Cardiac septum (tissue), 1 donor: Measurements from ENCODE around the gene FRYL. TPM values are rescaled to one million over a fixed set of nuclear protein-coding genes. Genes with fewer than 3 reads are reported as not detected.

Source experiments
- DNase-seq: peaks from one replicate; pipeline ENCODE4 v3.0.0-alpha.2; 2020; ENCODE audit warnings: low spot score
- intact Hi-C: fragments of 100-400 bp; cut with DNase I; formaldehyde crosslinking; loops from one replicate; pipeline ENCODE4 v1.14.0; 2022
- total RNA-seq: library from RNA; stranded (reverse); fragmentation: NEBNext Ultra II Directional; extraction: Animal tissue kit (Norgen Biotek cat#: 25700); gene quantifications from one replicate; pipeline ENCODE4 v1.2.1, GENCODE V29; 2021
- donor health status: DM: no; HTN: no; CAD: no.

The FRYL gene
- total RNA-seq, 1 donor from 2014 or later: 41.0 TPM

DNA sequence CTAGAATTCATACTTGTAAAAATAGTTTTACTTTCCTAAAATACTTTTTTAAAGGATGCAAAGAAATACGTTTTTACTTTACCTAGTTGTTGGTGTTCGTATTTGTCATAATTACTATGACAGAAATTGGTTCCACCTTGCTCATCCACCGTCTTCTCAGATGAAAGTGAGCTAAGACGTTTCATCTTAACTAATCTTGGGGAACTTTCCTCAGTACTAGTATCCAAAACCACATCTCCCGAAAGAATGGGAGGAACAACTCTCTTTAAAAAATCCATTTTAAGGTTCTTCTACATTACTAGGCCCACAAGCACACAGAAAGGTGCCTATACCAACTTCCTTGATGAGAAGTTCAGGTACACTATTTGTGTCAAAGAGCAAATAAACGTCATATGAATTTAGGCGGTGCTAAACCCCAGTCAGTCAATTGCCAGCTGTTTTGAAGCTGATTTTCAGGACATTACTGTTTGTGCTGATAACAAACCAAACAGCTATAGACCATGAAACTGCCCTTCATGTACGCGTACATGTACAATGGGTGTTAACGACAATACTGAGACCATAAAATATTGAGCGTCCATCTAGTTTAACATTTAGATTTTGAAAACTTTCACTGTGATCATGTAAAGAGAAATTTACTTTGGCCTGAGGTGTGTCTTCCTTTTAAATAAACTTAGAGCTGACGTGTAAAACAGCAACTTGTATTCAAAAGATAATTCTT lies 99.1 kb downstream of the FRYL start:
- intact Hi-C loops: loop anchor here (5.0 to 10.0 kb wide), 3 partner anchors 94 to 284 kb away; no protein-coding TSS in a partner anchor

DNA sequence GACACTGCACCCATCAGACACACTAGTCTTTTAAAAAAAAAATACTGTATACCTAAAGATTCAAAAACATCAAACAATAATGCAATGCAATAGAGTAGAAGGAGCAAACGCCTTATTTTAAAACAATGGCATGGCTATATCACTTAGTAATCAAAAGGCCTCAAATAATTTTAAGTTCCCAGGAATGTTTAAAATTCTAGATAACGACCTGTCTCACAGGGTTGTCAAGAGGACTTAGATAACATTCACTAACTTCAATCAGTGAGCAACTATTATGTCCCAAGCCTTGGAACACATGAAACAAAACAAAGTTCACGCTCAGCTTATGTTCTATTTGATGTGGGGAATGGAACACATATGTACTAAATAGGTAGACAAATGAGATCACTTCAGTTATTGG lies 106.5 kb downstream of the FRYL start:
- DNase-seq: no peak
- intact Hi-C loops: no loop called here

More for the DNA sequence above, 99.1 kb downstream of the FRYL start:
- DNase-seq: no peak

DNA sequence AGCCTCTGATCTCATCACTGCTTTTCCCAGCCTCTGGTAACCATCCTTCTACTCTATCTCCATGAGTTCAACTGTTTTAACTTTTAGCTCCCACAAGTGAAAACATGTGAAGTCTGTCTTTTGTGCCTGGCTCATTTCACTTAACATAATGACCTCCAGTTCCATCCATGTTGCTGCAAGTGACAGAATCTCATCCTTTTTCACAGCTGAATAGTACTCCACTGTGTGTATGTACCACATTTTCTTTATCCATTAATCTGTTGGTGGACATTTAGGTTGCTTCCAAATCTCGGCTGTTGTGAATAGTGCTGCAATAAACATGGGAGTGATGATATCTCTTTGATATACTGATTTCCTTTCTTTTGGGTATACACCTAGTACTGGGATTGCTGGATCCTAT lies 109.5 kb downstream of the FRYL start:
- intact Hi-C loops: no loop called here
- DNase-seq: no peak

DNA sequence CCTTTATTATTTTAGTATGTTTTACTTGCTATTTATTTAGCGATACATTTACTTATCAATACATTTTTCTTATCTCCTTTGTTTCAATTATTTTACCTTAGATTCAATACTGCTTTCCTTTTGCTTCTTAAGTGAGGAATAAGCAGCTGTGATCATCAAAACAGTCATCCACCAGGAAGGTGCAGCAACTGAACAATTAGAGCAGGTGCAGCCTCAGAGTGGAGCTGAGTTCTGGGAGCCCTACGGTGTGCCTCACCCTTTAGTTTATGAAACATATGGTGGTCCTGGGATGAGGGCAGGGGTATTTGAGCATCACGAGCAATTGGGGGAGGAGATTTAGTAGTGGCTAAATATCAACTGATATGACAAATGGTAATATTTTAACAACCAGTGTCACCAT lies 111.0 kb downstream of the FRYL start:
- intact Hi-C loops: loop anchor here (5.0 kb wide), 1 partner anchor 77 kb away; no protein-coding TSS in a partner anchor
- DNase-seq: no peak

- no peak for DNase-seq
- intact Hi-C loops: loop anchor here (5.0 kb wide), 1 partner anchor 76 kb away; no protein-coding TSS in a partner anchor
These were observed 111.6 kb downstream of the FRYL start for GRCh38 chr4:48668254-48669017.

GRCh38 chr4:48667148-48667547 lies 112.9 kb downstream of the FRYL start:
- intact Hi-C loops: loop anchor here (5.0 kb wide), 1 partner anchor 75 kb away; no protein-coding TSS in a partner anchor
- DNase-seq: no peak

- intact Hi-C loops: loop anchor here (5.0 kb wide), 1 partner anchor 73 kb away; no protein-coding TSS in a partner anchor
- no peak for DNase-seq
These were observed 114.4 kb downstream of the FRYL start for GRCh38 chr4:48665555-48666186.

DNA sequence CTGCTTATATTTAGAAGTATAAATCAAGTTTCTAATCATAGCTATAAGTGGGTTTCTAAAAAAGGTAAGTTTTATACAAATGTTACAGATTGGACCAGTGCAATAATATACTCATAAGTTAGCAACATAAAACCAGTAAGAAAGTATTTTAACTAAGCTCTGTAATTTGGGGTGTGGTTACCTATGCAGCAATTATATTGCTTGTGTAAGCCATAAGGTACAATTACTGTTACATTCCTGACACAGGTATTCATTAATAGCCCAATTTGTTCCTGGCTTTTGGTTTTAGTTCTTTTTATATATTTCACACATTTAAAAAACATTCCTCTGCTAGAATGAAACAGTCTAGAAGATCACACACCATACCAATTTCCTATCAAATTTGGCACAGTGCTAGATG lies 115.1 kb downstream of the FRYL start:
- DNase-seq: no peak
- intact Hi-C loops: loop anchor here (5.0 kb wide), 1 partner anchor 73 kb away; no protein-coding TSS in a partner anchor

DNA sequence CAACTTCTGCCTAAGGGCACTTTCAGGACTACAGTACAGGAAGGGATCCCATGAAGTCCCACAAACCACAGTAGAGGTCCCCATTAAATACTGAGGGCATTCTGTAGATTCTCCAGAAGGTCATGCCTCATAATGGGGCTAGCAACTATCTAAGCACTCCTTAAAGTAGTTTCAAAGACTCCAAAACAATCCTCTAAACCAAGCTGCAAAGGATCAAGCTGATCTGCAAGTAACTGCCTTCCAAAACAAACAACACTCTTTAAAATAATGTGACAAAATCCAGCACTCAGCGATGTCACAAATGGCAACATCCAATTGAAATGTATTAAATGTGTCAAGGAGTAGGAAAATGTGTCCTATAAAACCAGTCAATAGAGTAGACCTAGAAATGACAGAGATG lies 118.7 kb downstream of the FRYL start:
- intact Hi-C loops: no loop called here
- DNase-seq: no peak

GRCh38 chr4:48660347-48660746 lies 119.7 kb downstream of the FRYL start:
- intact Hi-C loops: no loop called here
- no peak for DNase-seq

DNA sequence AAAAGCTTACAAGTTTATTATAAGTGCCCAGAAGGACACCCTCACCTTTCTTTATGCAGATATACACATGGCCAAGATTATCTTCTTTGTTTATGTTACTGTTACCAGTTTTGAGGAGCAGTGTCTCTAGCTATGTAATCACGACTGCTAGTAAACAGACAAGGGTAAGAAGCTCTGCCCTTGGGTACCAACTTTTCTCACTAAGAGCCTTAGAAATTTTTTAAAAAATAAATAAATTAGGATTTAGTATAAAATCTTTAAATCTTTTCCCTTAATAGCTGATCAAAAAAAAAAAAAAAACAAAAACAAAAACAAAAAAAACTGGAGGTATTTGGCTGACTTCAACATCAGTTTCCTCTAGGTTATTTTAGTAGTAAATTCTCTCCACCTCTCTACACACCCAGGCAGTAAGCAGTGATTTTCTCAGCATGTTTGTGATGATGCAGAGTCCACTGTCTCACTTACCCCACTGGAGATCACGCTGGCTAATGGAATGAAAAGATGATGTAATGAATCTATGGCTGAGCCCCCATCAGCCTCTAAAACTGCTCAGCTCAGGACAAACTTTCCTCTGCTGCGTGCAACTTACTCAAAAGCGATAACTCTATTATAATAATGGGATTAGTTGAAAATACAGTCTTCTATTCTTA lies 125.9 kb downstream of the FRYL start:
- DNase-seq: no peak
- intact Hi-C loops: loop anchor here (5.0 kb wide), 1 partner anchor 123 kb away; no protein-coding TSS in a partner anchor

GRCh38 chr4:48653217-48654014 lies 126.7 kb downstream of the FRYL start:
- intact Hi-C loops: loop anchor here (5.0 kb wide), 1 partner anchor 124 kb away; no protein-coding TSS in a partner anchor
- DNase-seq: peak; percentile 82

DNA sequence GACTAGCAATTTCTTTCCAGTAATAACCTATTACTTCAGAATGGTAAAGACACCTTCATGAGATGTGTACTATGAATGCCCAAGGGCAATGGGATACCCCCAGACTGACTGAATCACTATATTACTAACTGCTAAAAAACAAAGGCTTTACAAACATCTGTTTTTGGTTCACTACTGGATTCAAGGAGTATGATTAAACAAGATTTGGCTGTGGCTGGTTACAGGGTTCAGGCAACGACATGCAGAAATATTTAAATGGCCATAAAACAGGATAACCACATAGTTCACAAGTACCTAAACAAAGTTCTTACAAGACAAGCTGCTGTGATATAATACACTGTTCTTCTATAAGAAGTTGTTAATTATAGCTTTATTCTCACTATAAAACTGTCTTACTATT lies 128.2 kb downstream of the FRYL start:
- intact Hi-C loops: loop anchor here (5.0 kb wide), 1 partner anchor 125 kb away; no protein-coding TSS in a partner anchor
- DNase-seq: no peak

DNA sequence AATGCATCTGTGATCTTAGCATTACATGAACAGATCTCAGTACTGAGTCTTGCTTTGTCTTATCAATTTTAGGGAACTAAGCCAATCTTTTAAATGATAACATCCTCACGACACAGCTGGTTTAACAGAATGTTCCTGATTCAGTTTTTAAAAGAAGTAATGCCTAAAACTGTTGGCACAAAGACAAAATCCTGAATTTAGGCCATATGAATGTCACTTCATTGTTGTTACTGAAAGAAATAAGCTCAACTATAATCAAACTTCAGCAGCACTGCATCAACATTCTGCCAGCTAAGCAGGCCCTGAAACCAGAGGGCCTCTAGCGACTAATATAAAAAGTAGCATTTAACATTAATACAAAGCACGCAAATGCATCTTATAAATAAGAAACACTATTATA lies 130.6 kb downstream of the FRYL start:
- no peak for DNase-seq
- intact Hi-C loops: no loop called here

DNA sequence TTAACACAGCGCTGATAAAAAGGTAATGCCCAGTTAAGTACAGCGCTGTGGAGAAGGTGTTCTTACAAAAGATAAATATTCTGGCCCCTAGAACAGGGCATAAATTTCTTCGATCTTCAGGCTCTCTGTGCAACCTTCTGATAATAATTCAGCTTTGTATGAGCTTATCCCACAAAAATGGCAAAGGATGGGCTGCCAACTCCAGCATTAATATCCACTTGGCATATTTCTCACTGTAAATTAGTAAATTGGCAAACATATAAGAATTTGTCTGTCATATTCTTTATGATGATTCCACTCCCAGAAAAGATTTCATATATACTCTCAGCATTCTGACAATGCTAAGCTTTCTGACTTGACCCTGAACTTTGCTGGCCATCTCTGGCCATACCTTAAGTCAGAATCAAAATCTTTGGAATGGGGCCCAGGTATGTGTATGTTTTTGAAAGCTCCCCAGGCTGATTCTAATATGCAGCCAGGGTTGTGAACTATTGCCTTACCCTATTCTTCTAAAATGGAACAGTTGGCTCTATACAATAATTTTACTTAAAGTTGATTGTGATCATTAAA lies 134.8 kb downstream of the FRYL start:
- intact Hi-C loops: no loop called here
- DNase-seq: no peak

DNA sequence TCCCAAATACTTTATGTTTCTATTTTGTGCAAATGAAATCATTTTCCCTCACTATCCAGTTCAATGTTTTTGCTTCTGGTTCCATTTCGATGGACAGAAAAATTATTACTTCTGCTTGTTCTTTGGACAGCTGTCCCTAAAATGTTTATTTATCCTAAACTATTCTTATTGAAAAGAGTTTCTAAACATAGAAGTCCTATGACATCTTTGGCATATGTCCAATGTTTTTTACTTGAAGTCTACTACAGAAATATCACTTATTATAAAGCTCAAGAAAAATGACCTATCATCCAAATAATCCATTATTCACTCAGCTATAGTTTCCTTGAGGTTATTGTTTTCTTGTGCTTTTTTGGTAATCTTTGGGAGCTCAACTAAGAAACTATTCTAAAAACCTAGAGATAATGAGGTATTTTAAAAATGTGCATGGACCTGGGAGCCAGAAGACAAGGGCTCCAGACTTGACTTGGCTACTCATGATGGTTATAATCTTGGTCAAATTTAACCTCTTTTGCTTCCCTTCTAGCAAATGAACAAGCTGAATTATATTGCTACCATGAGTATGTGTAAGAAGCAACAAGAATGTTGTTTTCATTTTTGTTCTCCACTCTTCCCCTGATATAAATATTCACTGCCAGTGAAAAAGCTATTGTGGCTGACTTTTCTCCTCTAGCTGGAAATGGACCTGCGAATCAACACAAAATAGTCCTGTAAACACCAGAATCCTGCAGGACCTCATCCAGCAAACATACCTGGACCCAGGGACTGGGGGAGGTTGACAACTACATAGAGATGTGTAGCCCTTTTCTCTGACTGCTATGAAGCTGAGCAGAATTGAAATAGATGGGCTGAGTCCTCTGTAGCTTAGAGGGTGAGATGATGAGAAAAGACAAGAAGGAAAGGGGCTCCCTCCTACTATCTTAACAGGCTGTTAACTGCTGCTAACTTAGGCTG lies 137.4 kb downstream of the FRYL start:
- no peak for DNase-seq
- intact Hi-C loops: no loop called here

DNA sequence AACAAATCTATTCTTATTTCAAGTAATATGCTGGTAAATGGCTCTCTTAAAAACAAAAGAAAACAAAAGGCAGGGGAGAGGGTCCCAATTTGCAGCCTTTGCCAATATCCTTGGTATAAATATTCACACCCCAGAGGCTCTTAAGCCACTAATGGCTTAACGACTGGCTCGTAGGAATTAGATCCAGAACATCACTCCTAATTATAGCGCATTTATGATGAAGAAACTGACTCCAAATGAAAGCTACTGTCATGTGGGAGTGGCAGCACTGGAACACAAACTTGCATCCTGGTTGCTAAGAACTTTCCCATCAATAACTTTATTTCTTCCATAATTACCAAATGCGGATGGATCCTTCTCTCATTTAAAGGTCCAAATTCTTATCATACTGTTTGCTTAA lies 138.7 kb downstream of the FRYL start:
- DNase-seq: no peak
- intact Hi-C loops: no loop called here
